ENCODE data around the gene DRAXIN.

Gene DRAXIN

GRCh38 chr1:11704194-11704529, 12.7 kb downstream of the DRAXIN start:
- Histone ChIP-seq H3K9me2 (replicated peaks; ENCODE audit: insufficient read depth, low read length) (no peaks in the 10 kb centered on the region), H3K4me1 (ENCODE audit: low read length) (no peaks in the 10 kb centered on the region), H3K36me3 (replicated peaks; ENCODE audit: insufficient read depth, low read length) (no peaks in the 10 kb centered on the region), H2AFZ (ENCODE audit: low read length) (no peak overlapping the region), H3K79me2 (ENCODE audit: low read length) (no peaks in the 10 kb centered on the region), H3K27ac (ENCODE audit: low read length) (no peak overlapping the region), H3F3A (ENCODE audit: insufficient read depth, low read length) (no peaks in the 10 kb centered on the region), H3K27me3 (replicated peaks; ENCODE audit: insufficient read depth, low read length) (peaks cover 89% of the 10 kb centered on the region), H3K4me3 (ENCODE audit: low read length) (no peak overlapping the region), H3K9me3 (replicated peaks; ENCODE audit: insufficient read depth, low read length) (no peaks in the 10 kb centered on the region), H3K4me2 (ENCODE audit: low read depth, low read length) (no peak overlapping the region), H4K20me1 (ENCODE audit: insufficient read depth, low read length) (no peaks in the 10 kb centered on the region), H3K9ac (ENCODE audit: low read length) (no peak overlapping the region)
- TF ChIP-seq EZH2 (optimal IDR thresholded peaks at IDR 0.05; ENCODE audit: low read depth, low read length) (no peak), CTCF (IDR thresholded peaks at IDR 0.05; ENCODE audit: low read length) (no peak), EZH2phosphoT487 (IDR thresholded peaks at IDR 0.05; ENCODE audit: low read length) (no peak)
- no peak for DNase-seq

- Histone ChIP-seq H2AFZ (ENCODE audit: low read length) (no peak overlapping the region), H3K79me2 (ENCODE audit: low read length) (no peaks in the 10 kb centered on the region), H3F3A (ENCODE audit: insufficient read depth, low read length) (no peaks in the 10 kb centered on the region), H4K20me1 (ENCODE audit: insufficient read depth, low read length) (no peaks in the 10 kb centered on the region), H3K27ac (ENCODE audit: low read length) (no peak overlapping the region), H3K4me2 (ENCODE audit: low read depth, low read length) (no peak overlapping the region), H3K9me2 (replicated peaks; ENCODE audit: insufficient read depth, low read length) (no peaks in the 10 kb centered on the region), H3K4me1 (ENCODE audit: low read length) (no peaks in the 10 kb centered on the region), H3K27me3 (replicated peaks; ENCODE audit: insufficient read depth, low read length) (peaks cover 94% of the 10 kb centered on the region), H3K4me3 (ENCODE audit: low read length) (no peak overlapping the region), H3K36me3 (replicated peaks; ENCODE audit: insufficient read depth, low read length) (no peaks in the 10 kb centered on the region), H3K9ac (ENCODE audit: low read length) (no peak overlapping the region), H3K9me3 (replicated peaks; ENCODE audit: insufficient read depth, low read length) (no peaks in the 10 kb centered on the region)
- TF ChIP-seq EZH2phosphoT487 (IDR thresholded peaks at IDR 0.05; ENCODE audit: low read length) = no peak
- TF ChIP-seq EZH2 (optimal IDR thresholded peaks at IDR 0.05; ENCODE audit: low read depth, low read length) = no peak
- TF ChIP-seq CTCF (IDR thresholded peaks at IDR 0.05; ENCODE audit: low read length) = no peak
- no peak for DNase-seq
Observed at GRCh38 chr1:11704691-11705475, 13.4 kb downstream of the DRAXIN start.

- H4K20me1 ChIP-seq (ENCODE audit: insufficient read depth, low read length) = no peaks in the 10 kb centered on the region
- H3K4me3 ChIP-seq (ENCODE audit: low read length) = no peak overlapping the region
- no peaks in the 10 kb centered on the region for H3F3A ChIP-seq (ENCODE audit: insufficient read depth, low read length)
- H3K79me2 ChIP-seq (ENCODE audit: low read length) = no peaks in the 10 kb centered on the region
- no peak overlapping the region for H3K9ac ChIP-seq (ENCODE audit: low read length)
- no peaks in the 10 kb centered on the region for H3K9me2 ChIP-seq (replicated peaks; ENCODE audit: insufficient read depth, low read length)
- H3K27ac ChIP-seq (ENCODE audit: low read length) = no peak overlapping the region
- DNase-seq = no peak
- H3K27me3 ChIP-seq (replicated peaks; ENCODE audit: insufficient read depth, low read length) = peaks cover 96% of the 10 kb centered on the region
- no peak for TF ChIP-seq CTCF (IDR thresholded peaks at IDR 0.05; ENCODE audit: low read length)
- no peak for TF ChIP-seq EZH2 (optimal IDR thresholded peaks at IDR 0.05; ENCODE audit: low read depth, low read length)
- TF ChIP-seq EZH2phosphoT487 (IDR thresholded peaks at IDR 0.05; ENCODE audit: low read length) = no peak
- H2AFZ ChIP-seq (ENCODE audit: low read length) = no peak overlapping the region
- H3K9me3 ChIP-seq (replicated peaks; ENCODE audit: insufficient read depth, low read length) = no peaks in the 10 kb centered on the region
- H3K4me2 ChIP-seq (ENCODE audit: low read depth, low read length) = no peak overlapping the region
- H3K4me1 ChIP-seq (ENCODE audit: low read length) = no peaks in the 10 kb centered on the region
- no peaks in the 10 kb centered on the region for H3K36me3 ChIP-seq (replicated peaks; ENCODE audit: insufficient read depth, low read length)
Observed at GRCh38 chr1:11705596-11705995, 14.1 kb downstream of the DRAXIN start.

All from MM.1S (cell line).